Cardiac fibroblast (primary cell): ENCODE data around the gene ISOC1.

Experiments
- DNase-seq, 2 donors: peaks; one replicate each; pipeline versions ENCODE4 v3.0.0 to v3.0.0-alpha.2; 2010; ENCODE audit warnings: low read depth in 2 of 2
- H3K4me3 ChIP-seq, 2 donors: replicated peaks in 1 of 2; 1 replicate in 1 of 2; 2 replicates in 1 of 2; pipeline ENCODE4 v1.5.1; 2011; ENCODE audit warnings: low read depth in 2 of 2, low read length in 2 of 2, mild to moderate bottlenecking in 2 of 2, moderate library complexity in 1 of 2
- TF ChIP-seq, protein P1 (sequence below): IDR thresholded peaks from one replicate; pipeline ENCODE4 v1.5.1; 2011; ENCODE audit warnings: low read depth, mild to moderate bottlenecking, low read length, inconsistent platforms

ISOC1 gene

DNA sequence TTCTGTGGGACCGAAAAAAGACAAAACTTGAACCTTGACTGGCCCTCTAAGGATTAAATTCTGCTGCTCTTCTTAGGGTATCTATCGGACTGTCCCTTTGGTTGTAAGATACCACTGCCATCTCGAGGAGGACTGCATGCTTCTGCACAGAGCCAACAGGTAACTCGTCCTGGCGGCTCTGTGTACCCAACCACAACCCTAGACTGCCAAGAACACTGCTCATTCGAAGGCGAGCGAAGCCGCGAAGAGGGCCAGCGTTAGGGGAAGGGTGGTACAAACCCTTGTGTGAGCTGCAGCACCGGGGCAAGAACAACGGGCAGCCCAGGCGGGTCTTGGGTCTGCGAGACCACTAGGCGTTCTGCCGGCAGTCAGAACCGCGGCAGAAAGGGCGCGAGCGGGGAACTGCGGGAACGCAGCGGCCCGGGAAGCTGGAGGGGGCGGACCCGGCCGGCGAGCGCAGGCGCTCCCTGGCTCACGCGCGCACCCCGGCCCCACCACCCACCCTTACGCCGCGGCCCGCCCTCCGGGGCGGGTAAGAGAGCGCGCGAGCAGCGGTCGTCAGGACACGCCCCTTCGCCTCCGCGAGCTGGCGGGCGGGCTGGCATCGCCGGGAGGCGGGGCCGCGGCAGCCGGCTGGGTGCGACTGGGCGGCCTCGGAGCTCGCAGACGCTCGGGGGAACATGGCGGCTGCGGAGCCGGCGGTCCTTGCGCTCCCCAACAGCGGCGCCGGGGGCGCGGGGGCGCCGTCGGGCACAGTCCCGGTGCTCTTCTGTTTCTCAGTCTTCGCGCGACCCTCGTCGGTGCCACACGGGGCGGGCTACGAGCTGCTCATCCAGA lies at the start of gene ISOC1:
Gene ISOC1, plus strand, starts transcription at position 663 of the 837 bp plus-strand sequence. Its CDS starts 18 bp downstream, at position 681.
- peak; percentile 81 to 94 for DNase-seq
- peak within 1 kb of the TSS; percentile 96 to 98 for H3K4me3 ChIP-seq
- TF ChIP-seq, protein P1, sequence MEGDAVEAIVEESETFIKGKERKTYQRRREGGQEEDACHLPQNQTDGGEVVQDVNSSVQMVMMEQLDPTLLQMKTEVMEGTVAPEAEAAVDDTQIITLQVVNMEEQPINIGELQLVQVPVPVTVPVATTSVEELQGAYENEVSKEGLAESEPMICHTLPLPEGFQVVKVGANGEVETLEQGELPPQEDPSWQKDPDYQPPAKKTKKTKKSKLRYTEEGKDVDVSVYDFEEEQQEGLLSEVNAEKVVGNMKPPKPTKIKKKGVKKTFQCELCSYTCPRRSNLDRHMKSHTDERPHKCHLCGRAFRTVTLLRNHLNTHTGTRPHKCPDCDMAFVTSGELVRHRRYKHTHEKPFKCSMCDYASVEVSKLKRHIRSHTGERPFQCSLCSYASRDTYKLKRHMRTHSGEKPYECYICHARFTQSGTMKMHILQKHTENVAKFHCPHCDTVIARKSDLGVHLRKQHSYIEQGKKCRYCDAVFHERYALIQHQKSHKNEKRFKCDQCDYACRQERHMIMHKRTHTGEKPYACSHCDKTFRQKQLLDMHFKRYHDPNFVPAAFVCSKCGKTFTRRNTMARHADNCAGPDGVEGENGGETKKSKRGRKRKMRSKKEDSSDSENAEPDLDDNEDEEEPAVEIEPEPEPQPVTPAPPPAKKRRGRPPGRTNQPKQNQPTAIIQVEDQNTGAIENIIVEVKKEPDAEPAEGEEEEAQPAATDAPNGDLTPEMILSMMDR = no peak

DNA sequence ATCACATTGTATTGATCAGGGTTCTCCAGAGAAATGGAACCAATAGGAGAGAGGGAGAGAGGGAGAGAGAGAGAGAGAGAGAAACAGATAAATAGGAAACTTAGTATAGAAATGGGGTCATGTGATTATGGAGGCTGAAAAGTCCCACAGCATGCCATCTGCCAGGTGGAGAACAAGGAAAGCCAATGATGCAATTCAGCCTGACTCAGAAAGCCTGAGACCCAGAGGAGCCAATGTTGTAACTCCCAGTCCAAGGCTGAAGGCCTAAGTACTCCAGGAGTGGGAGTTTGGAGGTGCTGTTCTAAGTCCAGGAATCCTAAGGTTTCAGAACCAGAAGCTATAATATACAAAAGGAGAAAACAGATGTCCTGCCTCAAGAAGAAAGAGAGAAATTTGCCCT lies 48.4 kb upstream of the ISOC1 start:
- TF ChIP-seq, protein P1 = no peak
- peak in 1 of 2 donors; percentile 25 for DNase-seq
- H3K4me3 ChIP-seq = no peak overlapping the region

DNA sequence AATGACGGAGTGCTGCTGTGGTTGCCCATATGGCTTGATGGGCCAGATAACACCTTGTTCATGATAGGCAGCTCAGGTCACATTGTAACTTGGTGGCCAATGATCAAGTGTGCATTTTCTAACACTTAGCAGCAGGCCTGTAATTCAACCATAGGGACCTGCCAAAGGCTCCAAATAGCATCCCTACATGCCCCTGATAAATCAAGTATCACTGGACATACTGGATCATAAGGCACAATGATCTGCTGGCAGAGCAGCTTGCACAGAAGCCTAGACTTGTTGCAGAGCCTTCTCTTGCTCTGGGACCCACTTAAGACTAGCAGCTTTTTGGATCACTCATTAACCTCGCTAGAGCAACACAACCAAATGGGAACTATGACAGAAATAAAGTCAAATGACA lies 46.0 kb upstream of the ISOC1 start:
- no peak overlapping the region for H3K4me3 ChIP-seq
- DNase-seq = no peak
- TF ChIP-seq, protein P1 = no peak

DNA sequence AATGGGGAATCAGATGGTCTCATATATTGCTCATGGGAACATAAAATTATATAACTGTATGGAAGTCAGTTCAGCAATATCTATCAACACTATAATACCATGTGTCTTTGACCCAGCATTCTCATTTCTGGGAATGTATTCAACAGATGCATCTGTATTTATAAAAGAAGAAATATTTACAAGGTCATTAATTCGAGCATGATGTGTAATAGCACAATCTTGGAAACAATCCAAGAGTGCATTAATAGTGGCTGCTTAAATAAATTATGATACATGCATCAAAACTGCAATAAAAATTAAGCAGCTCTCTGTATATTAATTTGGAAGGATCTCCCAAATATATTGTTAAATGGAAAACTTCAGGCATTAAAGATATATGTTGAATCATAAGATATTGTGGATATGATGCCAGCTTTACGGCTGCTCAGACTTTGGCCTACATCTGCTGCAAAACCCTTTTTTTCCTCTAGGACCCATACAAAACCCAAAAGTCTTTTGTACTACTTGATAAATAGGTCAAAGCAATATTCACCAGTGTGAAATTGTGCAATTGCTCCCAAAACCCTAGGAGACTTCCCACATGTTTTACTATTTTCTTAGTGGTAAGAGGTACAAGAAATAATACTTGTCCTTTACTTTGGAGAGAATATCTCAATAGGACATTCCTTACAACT lies 45.3 kb upstream of the ISOC1 start:
- TF ChIP-seq, protein P1 = no peak

DNA sequence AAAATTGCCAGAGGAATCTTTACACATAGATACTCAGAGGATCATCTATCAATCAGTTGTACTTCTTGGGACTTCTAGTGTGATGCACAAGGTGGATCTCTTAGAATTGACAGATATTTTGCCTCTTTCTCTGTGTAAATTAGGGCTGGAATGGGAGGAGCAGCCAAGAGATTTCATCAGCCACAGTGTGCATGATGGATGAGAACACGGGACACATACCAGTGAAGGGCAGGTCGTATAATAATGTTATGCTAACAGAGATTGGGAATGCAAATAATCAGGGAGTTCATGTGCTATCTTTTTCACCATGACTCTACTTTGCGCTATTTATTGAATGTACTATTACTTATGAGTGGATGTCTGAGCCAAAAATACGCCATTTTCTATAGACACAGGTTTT lies 43.3 kb upstream of the ISOC1 start:
- no peak for DNase-seq
- TF ChIP-seq, protein P1 = no peak
- no peak overlapping the region for H3K4me3 ChIP-seq

More for the DNA sequence above, 45.3 kb upstream of the ISOC1 start:
- H3K4me3 ChIP-seq = no peak overlapping the region
- no peak for DNase-seq

DNA sequence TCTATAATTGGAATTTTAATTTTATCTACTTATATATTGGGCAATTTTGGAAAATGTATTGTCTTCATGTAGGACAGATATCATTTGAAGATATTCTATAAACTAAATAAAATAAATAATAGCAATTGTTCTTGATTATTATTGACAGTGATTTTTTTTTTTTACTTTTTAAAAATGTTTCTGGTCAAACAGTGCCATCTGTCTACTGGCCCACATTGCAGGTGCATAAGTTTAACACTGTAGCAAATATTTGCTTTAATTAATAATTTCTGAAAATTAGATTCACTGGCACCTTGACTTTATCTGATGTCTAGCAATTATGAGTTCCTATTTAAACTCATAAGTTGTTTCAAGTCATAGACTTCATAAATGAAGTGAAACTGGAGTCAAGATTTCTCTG lies 41.1 kb upstream of the ISOC1 start:
- DNase-seq = no peak
- TF ChIP-seq, protein P1 = no peak
- H3K4me3 ChIP-seq = no peak overlapping the region
